Right atrium auricular region (tissue), 2 donors: ENCODE data around the gene AHCTF1. TPM values are rescaled to one million over a fixed set of nuclear protein-coding genes. Genes with fewer than 3 reads are reported as not detected.
"Not testable (repeated sequence)": the region's sequence is repeated elsewhere in the genome, so short reads cannot be mapped to it uniquely, and the experiment has no call there.

Experiments used
- DNase-seq: peaks from one replicate; pipeline ENCODE4 v3.0.0-alpha.2; 2019; ENCODE audit warnings: low spot score
- H3K27ac ChIP-seq, 2 donors: fragments of 200-600 bp; sonication (generic); 1 replicate in 1 of 2; 2 replicates in 1 of 2; pipeline ENCODE4 v1.5.1; 2016 to 2019
- H3K27me3 ChIP-seq, 2 donors: fragments of 200-600 bp; sonication (generic); one replicate each; pipeline versions ENCODE4 v1.5.1 to v1.6.0; 2017 to 2019
- H3K36me3 ChIP-seq: fragments of 200-600 bp; sonication (generic); one replicate; pipeline ENCODE4 v1.5.1; 2016
- H3K4me1 ChIP-seq, 2 donors: fragments of 200-600 bp; sonication (generic); one replicate each; pipeline versions ENCODE4 v1.5.1 to v1.6.0; 2017 to 2019
- H3K4me3 ChIP-seq, 2 donors: fragments of 200-600 bp; sonication (generic); 1 replicate in 1 of 2; 2 replicates in 1 of 2; pipeline ENCODE4 v1.5.1; 2017 to 2019; ENCODE audit warnings: mild to moderate bottlenecking in 1 of 2, moderate library complexity in 1 of 2
- H3K9me3 ChIP-seq, 2 donors: fragments of 200-600 bp; sonication (generic); one replicate each; pipeline ENCODE4 v1.5.1; 2019
- CTCF ChIP-seq, 2 donors: fragments of 200-600 bp; sonication (generic); IDR thresholded peaks; one replicate each; pipeline ENCODE4 v1.5.1; 2019; ENCODE audit warnings: antibody characterized with exemption in 2 of 2
- total RNA-seq, 2 donors: library from RNA; depleted of rRNA; stranded (reverse); fragments of >200 nt; gene quantifications; one replicate each; pipeline ENCODE4 v1.1.0, GENCODE V29; 2016

AHCTF1 gene
- total RNA-seq, 2 donors from 2014 or later, result 21.6 to 24.4 TPM

DNA sequence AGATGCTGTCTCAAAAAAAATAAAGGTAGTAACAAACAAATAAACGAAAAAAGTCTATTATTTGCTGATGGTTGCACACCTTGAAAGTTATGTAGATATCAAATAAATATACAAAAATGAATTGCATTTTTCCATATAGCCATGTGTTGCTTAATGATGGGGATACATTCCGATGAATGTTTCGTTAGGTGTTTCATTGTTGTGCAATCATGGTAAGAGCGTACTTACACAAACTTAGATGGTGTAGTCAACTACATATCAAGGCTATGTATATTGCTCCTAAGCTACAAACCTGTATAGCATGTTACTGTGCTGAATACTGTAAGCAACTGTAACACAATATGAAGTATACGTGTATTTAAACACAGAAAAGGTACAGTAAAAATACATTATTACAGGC lies 34.4 kb downstream of the AHCTF1 start:
- H3K36me3 ChIP-seq, result peaks cover 82% of the 10 kb centered on the region
- no peaks in the 10 kb centered on the region for H3K27me3 ChIP-seq
- H3K4me1 ChIP-seq, result no peaks in the 10 kb centered on the region
- no peak overlapping the region for H3K27ac ChIP-seq
- no peak for DNase-seq
- H3K4me3 ChIP-seq, result no peak overlapping the region
- TF ChIP-seq CTCF (IDR thresholded peaks at IDR 0.05), result no peak
- H3K9me3 ChIP-seq, result no peaks in the 10 kb centered on the region

- Histone ChIP-seq H3K4me1 (no peaks in the 10 kb centered on the region), H3K4me3 (no peak overlapping the region), H3K9me3 (no peaks in the 10 kb centered on the region), H3K27ac (no peak overlapping the region), H3K36me3 (peaks cover 81% of the 10 kb centered on the region), H3K27me3 (no peaks in the 10 kb centered on the region)
- TF ChIP-seq CTCF (IDR thresholded peaks at IDR 0.05), result no peak
- DNase-seq, result no peak
Measured at GRCh38 chr1:246893191-246893939, 38.4 kb downstream of the AHCTF1 start.

DNA sequence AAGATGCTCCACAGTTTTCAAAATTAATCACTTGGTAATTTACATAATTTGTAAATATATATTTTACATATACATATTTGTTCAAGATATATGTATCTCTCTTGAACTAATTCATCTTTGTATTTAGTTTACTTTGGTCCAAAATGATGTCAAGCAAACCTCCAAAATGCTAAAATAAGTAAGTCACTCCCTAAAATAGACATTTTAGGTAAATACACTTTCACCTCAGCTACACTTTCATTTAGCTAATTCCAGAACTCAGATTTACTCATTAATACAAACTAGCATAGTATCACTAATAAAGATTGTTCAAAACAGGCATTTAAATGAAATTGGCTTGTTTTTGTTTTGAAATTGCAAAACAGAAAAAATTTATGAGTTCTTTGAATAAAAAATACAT lies 40.6 kb downstream of the AHCTF1 start:
- Histone ChIP-seq H3K27ac (no peak overlapping the region), H3K27me3 (no peaks in the 10 kb centered on the region), H3K36me3 (peaks cover 81% of the 10 kb centered on the region), H3K4me3 (no peak overlapping the region), H3K4me1 (no peaks in the 10 kb centered on the region), H3K9me3 (no peaks in the 10 kb centered on the region)
- TF ChIP-seq CTCF (IDR thresholded peaks at IDR 0.05), result no peak
- no peak for DNase-seq

- Histone ChIP-seq H3K9me3 (no peaks in the 10 kb centered on the region), H3K27ac (no peak overlapping the region), H3K36me3 (peaks cover 77% of the 10 kb centered on the region), H3K27me3 (no peaks in the 10 kb centered on the region), H3K4me3 (no peak overlapping the region), H3K4me1 (no peaks in the 10 kb centered on the region)
- DNase-seq, result no peak
- TF ChIP-seq CTCF (IDR thresholded peaks at IDR 0.05), result no peak
Measured at GRCh38 chr1:246888522-246888921, 43.2 kb downstream of the AHCTF1 start.

GRCh38 chr1:246885389-246885788 lies 46.4 kb downstream of the AHCTF1 start:
- not testable (repeated sequence) for H3K9me3 ChIP-seq, H3K27me3 ChIP-seq, H3K4me3 ChIP-seq, H3K27ac ChIP-seq, DNase-seq, H3K4me1 ChIP-seq
- H3K36me3 ChIP-seq, result peaks cover 63% of the 10 kb centered on the region

DNA sequence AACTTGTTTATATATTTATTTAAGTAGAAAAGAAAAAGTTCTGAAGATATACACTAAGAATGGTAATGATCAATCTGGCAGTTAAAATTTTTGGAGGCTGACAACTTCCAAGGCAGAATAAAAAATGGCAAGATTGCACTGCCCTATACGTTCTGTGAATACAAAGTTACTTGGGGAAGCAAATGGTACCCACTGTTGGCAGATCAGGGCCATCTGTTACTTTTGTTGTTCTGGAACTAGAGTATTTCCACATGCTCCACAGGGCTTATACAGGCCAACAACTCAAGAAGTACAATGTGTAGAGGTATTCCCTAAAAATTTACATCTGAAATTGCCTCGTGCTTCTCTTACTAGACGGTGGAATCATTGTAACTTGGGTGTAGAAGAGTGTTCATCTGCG lies 53.2 kb downstream of the AHCTF1 start:
- no peaks in the 10 kb centered on the region for H3K4me1 ChIP-seq
- DNase-seq, result no peak
- no peak overlapping the region for H3K4me3 ChIP-seq
- no peaks in the 10 kb centered on the region for H3K27me3 ChIP-seq
- no peak overlapping the region for H3K27ac ChIP-seq
- no peak for TF ChIP-seq CTCF (IDR thresholded peaks at IDR 0.05)
- no peaks in the 10 kb centered on the region for H3K9me3 ChIP-seq
- peaks cover 32% of the 10 kb centered on the region for H3K36me3 ChIP-seq
